ENCODE measurements around the gene CTSL. TPM values are rescaled to one million over a fixed set of nuclear protein-coding genes. Genes with fewer than 3 reads are reported as not detected.

The CTSL gene
- total RNA-seq, 1 experiment from 2014 or later: 63.2 TPM

- Histone ChIP-seq H4K20me1 (ENCODE audit: low read length) (no peaks in the 10 kb centered on the region), H3K9ac (ENCODE audit: low read length) (no peak overlapping the region), H3F3A (ENCODE audit: low read length, unreplicated experiment) (no peaks in the 10 kb centered on the region), H3K4me1 (ENCODE audit: insufficient read depth, low read length) (peaks cover 15% of the 10 kb centered on the region; the same call in 1 of the 2 replicates), H2AFZ (ENCODE audit: low read length) (no peak overlapping the region), H3K27me3 (ENCODE audit: low read length) (no peaks in the 10 kb centered on the region), H3K27ac (ENCODE audit: low read length) (no peak overlapping the region), H3K36me3 (ENCODE audit: low read depth, low read length) (no peaks in the 10 kb centered on the region), H3K4me2 (ENCODE audit: low read length) (no peak overlapping the region), H3K9me2 (replicated peaks; ENCODE audit: low read length) (no peaks in the 10 kb centered on the region), H3K79me2 (ENCODE audit: low read length) (no peaks in the 10 kb centered on the region), H3K9me3 (ENCODE audit: low read length) (no peaks in the 10 kb centered on the region), H3K4me3 (ENCODE audit: low read length) (no peak overlapping the region)
- ChIA-PET CTCF (no interaction called here), POLR2A (ENCODE audit: unreplicated experiment) (no interaction called here)
- no peak for TF ChIP-seq EZH2 (IDR thresholded peaks at IDR 0.05; ENCODE audit: low read length, unreplicated experiment)
- intact Hi-C loops (cut with micrococcal nuclease): no loop called here
- ATAC-seq (no peak), DNase-seq (no peak)
- BruUV-seq (replicated peaks): no TSS peak
Measured at GRCh38 chr9:87707805-87708506, 18.0 kb upstream of the CTSL start.

- H2AFZ ChIP-seq (ENCODE audit: low read length): no peak overlapping the region
- H3K4me2 ChIP-seq (ENCODE audit: low read length): no peak overlapping the region
- no peaks in the 10 kb centered on the region for H3K79me2 ChIP-seq (ENCODE audit: low read length)
- CTCF ChIA-PET: no interaction called here
- no peaks in the 10 kb centered on the region for H3K9me2 ChIP-seq (replicated peaks; ENCODE audit: low read length)
- no peak overlapping the region for H3K27ac ChIP-seq (ENCODE audit: low read length)
- no peaks in the 10 kb centered on the region for H3K36me3 ChIP-seq (ENCODE audit: low read depth, low read length)
- no peaks in the 10 kb centered on the region for H3F3A ChIP-seq (ENCODE audit: low read length, unreplicated experiment)
- H4K20me1 ChIP-seq (ENCODE audit: low read length): no peaks in the 10 kb centered on the region
- no peak overlapping the region for H3K4me3 ChIP-seq (ENCODE audit: low read length)
- intact Hi-C loops (cut with micrococcal nuclease): no loop called here
- no peaks in the 10 kb centered on the region for H3K27me3 ChIP-seq (ENCODE audit: low read length)
- H3K4me1 ChIP-seq (ENCODE audit: insufficient read depth, low read length): peaks cover 12% of the 10 kb centered on the region; the same call in 1 of the 2 replicates
- DNase-seq: no peak
- H3K9me3 ChIP-seq (ENCODE audit: low read length): no peaks in the 10 kb centered on the region
- POLR2A ChIA-PET (ENCODE audit: unreplicated experiment): no interaction called here
- ATAC-seq: no peak
- no peak overlapping the region for H3K9ac ChIP-seq (ENCODE audit: low read length)
- BruUV-seq (replicated peaks): no TSS peak
- no peak for TF ChIP-seq EZH2 (IDR thresholded peaks at IDR 0.05; ENCODE audit: low read length, unreplicated experiment)
- TF ChIP-seq CTCF (conservative IDR thresholded peaks at IDR 0.05; ENCODE audit: low read depth, low read length): no peak
- no peak for TF ChIP-seq EZH2phosphoT487 (IDR thresholded peaks at IDR 0.05; ENCODE audit: borderline replicate concordance, low read length)
Measured at GRCh38 chr9:87708546-87708945, 17.4 kb upstream of the CTSL start.

- H3K4me2 ChIP-seq (ENCODE audit: low read length): no peak overlapping the region
- H2AFZ ChIP-seq (ENCODE audit: low read length): no peak overlapping the region
- H3K36me3 ChIP-seq (ENCODE audit: low read depth, low read length): no peaks in the 10 kb centered on the region
- TF ChIP-seq CTCF (conservative IDR thresholded peaks at IDR 0.05; ENCODE audit: low read depth, low read length) (no peak), EZH2 (IDR thresholded peaks at IDR 0.05; ENCODE audit: low read length, unreplicated experiment) (no peak), EZH2phosphoT487 (IDR thresholded peaks at IDR 0.05; ENCODE audit: borderline replicate concordance, low read length) (no peak)
- peaks cover 14% of the 10 kb centered on the region for H3K4me1 ChIP-seq (ENCODE audit: insufficient read depth, low read length)
- H4K20me1 ChIP-seq (ENCODE audit: low read length): no peaks in the 10 kb centered on the region
- BruUV-seq (replicated peaks): no TSS peak
- no peaks in the 10 kb centered on the region for H3K9me3 ChIP-seq (ENCODE audit: low read length)
- no peaks in the 10 kb centered on the region for H3K9me2 ChIP-seq (replicated peaks; ENCODE audit: low read length)
- DNase-seq: no peak
- POLR2A ChIA-PET (ENCODE audit: unreplicated experiment): no interaction called here
- no peaks in the 10 kb centered on the region for H3F3A ChIP-seq (ENCODE audit: low read length, unreplicated experiment)
- no peaks in the 10 kb centered on the region for H3K27me3 ChIP-seq (ENCODE audit: low read length)
- H3K4me3 ChIP-seq (ENCODE audit: low read length): no peak overlapping the region
- intact Hi-C loops (cut with micrococcal nuclease): no loop called here
- no peaks in the 10 kb centered on the region for H3K79me2 ChIP-seq (ENCODE audit: low read length)
- H3K9ac ChIP-seq (ENCODE audit: low read length): no peak overlapping the region
- no peak overlapping the region for H3K27ac ChIP-seq (ENCODE audit: low read length)
- CTCF ChIA-PET: no interaction called here
- ATAC-seq: no peak
Measured at GRCh38 chr9:87708986-87709728, 16.8 kb upstream of the CTSL start.

Data from PC-3 (cell line).